ENCODE results near the gene ZNF136.

The ZNF136 gene

GRCh38 chr19:12224676-12225075 is 61.8 kb downstream of the ZNF136 start:
- H3K9ac ChIP-seq (ENCODE audit: low read depth, low read length, poor library complexity, severe bottlenecking) = no peak overlapping the region
- H3K9me2 ChIP-seq (replicated peaks; ENCODE audit: low read depth, low read length) = no peaks in the 10 kb centered on the region
- H3F3A ChIP-seq (ENCODE audit: low read depth) = no peaks in the 10 kb centered on the region
- H4K20me1 ChIP-seq (ENCODE audit: insufficient read depth, low read length, poor library complexity, severe bottlenecking) = no peaks in the 10 kb centered on the region
- H3K4me3 ChIP-seq (ENCODE audit: low read length, poor library complexity, severe bottlenecking) = no peak overlapping the region
- TF ChIP-seq EZH2phosphoT487 (IDR thresholded peaks at IDR 0.05; ENCODE audit: borderline replicate concordance) = no peak
- TF ChIP-seq CTCF (conservative IDR thresholded peaks at IDR 0.05; ENCODE audit: low read length) = no peak
- no peaks in the 10 kb centered on the region for H3K27me3 ChIP-seq (ENCODE audit: insufficient read depth, low read length, poor library complexity, severe bottlenecking)
- no peaks in the 10 kb centered on the region for H3K9me3 ChIP-seq (ENCODE audit: insufficient read depth, low read depth, low read length)
- H3K79me2 ChIP-seq (ENCODE audit: insufficient read depth, low read length) = no peaks in the 10 kb centered on the region
- no peak overlapping the region for H2AFZ ChIP-seq (ENCODE audit: low read length)
- H3K4me1 ChIP-seq (ENCODE audit: insufficient read depth, low read length, poor library complexity, severe bottlenecking) = no peaks in the 10 kb centered on the region
- no peaks in the 10 kb centered on the region for H3K36me3 ChIP-seq (ENCODE audit: insufficient read depth, low read length)
- no peak overlapping the region for H3K4me2 ChIP-seq (ENCODE audit: low read depth, low read length, poor library complexity, severe bottlenecking)

GRCh38 chr19:12229990-12230389 is 67.1 kb downstream of the ZNF136 start:
- Histone ChIP-seq H3K4me1 (ENCODE audit: insufficient read depth, low read length, poor library complexity, severe bottlenecking) (no peaks in the 10 kb centered on the region), H3K4me3 (ENCODE audit: low read length, poor library complexity, severe bottlenecking) (no peak overlapping the region), H3K27me3 (ENCODE audit: insufficient read depth, low read length, poor library complexity, severe bottlenecking) (no peaks in the 10 kb centered on the region), H3K4me2 (ENCODE audit: low read depth, low read length, poor library complexity, severe bottlenecking) (no peak overlapping the region), H3K79me2 (ENCODE audit: insufficient read depth, low read length) (no peaks in the 10 kb centered on the region), H3K9me2 (replicated peaks; ENCODE audit: low read depth, low read length) (no peaks in the 10 kb centered on the region), H2AFZ (ENCODE audit: low read length) (no peak overlapping the region), H3F3A (ENCODE audit: low read depth) (no peaks in the 10 kb centered on the region), H3K36me3 (ENCODE audit: insufficient read depth, low read length) (no peaks in the 10 kb centered on the region), H3K9ac (ENCODE audit: low read depth, low read length, poor library complexity, severe bottlenecking) (no peak overlapping the region), H4K20me1 (ENCODE audit: insufficient read depth, low read length, poor library complexity, severe bottlenecking) (no peaks in the 10 kb centered on the region), H3K9me3 (ENCODE audit: insufficient read depth, low read depth, low read length) (no peaks in the 10 kb centered on the region)
- TF ChIP-seq CTCF (conservative IDR thresholded peaks at IDR 0.05; ENCODE audit: low read length) (no peak), EZH2phosphoT487 (IDR thresholded peaks at IDR 0.05; ENCODE audit: borderline replicate concordance) (no peak)

GRCh38 chr19:12230751-12231733 is 68.1 kb downstream of the ZNF136 start:
- H3K79me2 ChIP-seq (ENCODE audit: insufficient read depth, low read length) = no peaks in the 10 kb centered on the region
- no peak overlapping the region for H3K4me3 ChIP-seq (ENCODE audit: low read length, poor library complexity, severe bottlenecking)
- no peak overlapping the region for H2AFZ ChIP-seq (ENCODE audit: low read length)
- no peaks in the 10 kb centered on the region for H3K9me2 ChIP-seq (replicated peaks; ENCODE audit: low read depth, low read length)
- no peak overlapping the region for H3K4me2 ChIP-seq (ENCODE audit: low read depth, low read length, poor library complexity, severe bottlenecking)
- no peaks in the 10 kb centered on the region for H3K36me3 ChIP-seq (ENCODE audit: insufficient read depth, low read length)
- no peaks in the 10 kb centered on the region for H3K9me3 ChIP-seq (ENCODE audit: insufficient read depth, low read depth, low read length)
- no peaks in the 10 kb centered on the region for H3K27me3 ChIP-seq (ENCODE audit: insufficient read depth, low read length, poor library complexity, severe bottlenecking)
- no peaks in the 10 kb centered on the region for H3F3A ChIP-seq (ENCODE audit: low read depth)
- H3K4me1 ChIP-seq (ENCODE audit: insufficient read depth, low read length, poor library complexity, severe bottlenecking) = no peaks in the 10 kb centered on the region
- H3K9ac ChIP-seq (ENCODE audit: low read depth, low read length, poor library complexity, severe bottlenecking) = no peak overlapping the region
- TF ChIP-seq CTCF (conservative IDR thresholded peaks at IDR 0.05; ENCODE audit: low read length) = no peak
- TF ChIP-seq EZH2phosphoT487 (IDR thresholded peaks at IDR 0.05; ENCODE audit: borderline replicate concordance) = no peak
- no peaks in the 10 kb centered on the region for H4K20me1 ChIP-seq (ENCODE audit: insufficient read depth, low read length, poor library complexity, severe bottlenecking)
